Type B pancreatic cell (in vitro differentiated cells): ENCODE results near the gene TMEM18. TPM values are rescaled to one million over a fixed set of nuclear protein-coding genes. Genes with fewer than 3 reads are reported as not detected.

ENCODE experiments used
- DNase-seq: peaks from one replicate; pipeline ENCODE4 v3.0.0; 2021; ENCODE audit warnings: mixed read lengths; ENCODE audit not compliant: unreplicated experiment; ENCODE audit errors: extremely low spot score
- H3K27ac Mint-ChIP-seq: 2 replicates; pipeline ENCODE4 v1.8.0; 2021; ENCODE audit warnings: mild to moderate bottlenecking, mixed read lengths
- H3K27me3 Mint-ChIP-seq: 2 replicates; pipeline ENCODE4 v1.8.0; 2021; ENCODE audit warnings: mixed read lengths
- H3K36me3 Mint-ChIP-seq: 2 replicates; pipeline ENCODE4 v1.8.0; 2021; ENCODE audit warnings: mixed read lengths
- H3K4me1 Mint-ChIP-seq: one replicate; pipeline ENCODE4 v1.8.0; 2021; ENCODE audit warnings: mixed read lengths; ENCODE audit not compliant: unreplicated experiment
- H3K4me3 Mint-ChIP-seq: 2 replicates; pipeline ENCODE4 v1.8.0; 2021; ENCODE audit warnings: mild to moderate bottlenecking, mixed read lengths
- H3K9me3 Mint-ChIP-seq: 2 replicates; pipeline ENCODE4 v1.8.0; 2021; ENCODE audit warnings: mixed read lengths
- total RNA-seq: library from RNA; stranded (reverse); gene quantifications from 2 replicates; pipeline ENCODE4 v1.2.1, GENCODE V29; 2021; ENCODE audit warnings: low replicate concordance
- TF ChIP-seq, protein P1 (sequence below): fragments of 200-600 bp; sonication (generic); conservative IDR thresholded peaks from 2 replicates; pipeline ENCODE4 v1.5.0; 2021; ENCODE audit warnings: antibody characterized with exemption, mild to moderate bottlenecking

TMEM18 gene
- total RNA-seq, 1 donor from 2014 or later, result 27.4 TPM

DNA sequence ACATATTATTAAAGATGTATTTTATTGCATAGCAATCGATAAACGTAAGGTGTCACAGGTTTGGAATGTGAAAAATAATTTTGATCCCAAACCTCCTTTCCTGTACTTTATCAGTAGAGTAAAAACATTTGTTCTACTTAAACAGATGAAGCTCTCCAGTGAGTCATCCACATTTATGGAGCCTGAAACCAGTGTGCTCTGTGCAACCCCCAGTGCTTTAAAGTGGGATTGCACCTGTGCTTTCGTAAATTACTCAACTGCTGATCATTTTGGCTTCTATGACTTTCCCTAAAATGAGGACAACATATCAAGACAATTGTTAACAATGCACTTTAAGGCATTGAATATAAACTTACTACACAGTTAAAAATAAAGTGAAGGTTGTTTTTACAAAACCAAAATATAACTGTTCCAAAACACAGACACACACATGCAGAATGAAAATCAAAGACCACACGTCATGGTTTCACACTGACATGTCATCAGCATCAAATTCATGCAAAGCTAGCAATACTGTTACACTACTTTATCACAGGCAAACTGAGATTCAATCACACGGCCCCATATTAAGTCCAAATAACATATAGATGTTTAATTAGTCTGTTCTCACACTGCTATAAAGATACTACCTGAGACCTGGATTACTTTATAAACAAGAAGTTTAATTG, 9.7 kb downstream of the TMEM18 start:
- Mint-ChIP-seq H3K27ac (no peak overlapping the region), H3K36me3 (peaks cover 42% of the 10 kb centered on the region), H3K4me3 (no peak overlapping the region), H3K4me1 (no peaks in the 10 kb centered on the region), H3K27me3 (peaks cover 3% of the 10 kb centered on the region), H3K9me3 (no peaks in the 10 kb centered on the region)
- DNase-seq, result peak; percentile 13
- TF ChIP-seq, protein P1, sequence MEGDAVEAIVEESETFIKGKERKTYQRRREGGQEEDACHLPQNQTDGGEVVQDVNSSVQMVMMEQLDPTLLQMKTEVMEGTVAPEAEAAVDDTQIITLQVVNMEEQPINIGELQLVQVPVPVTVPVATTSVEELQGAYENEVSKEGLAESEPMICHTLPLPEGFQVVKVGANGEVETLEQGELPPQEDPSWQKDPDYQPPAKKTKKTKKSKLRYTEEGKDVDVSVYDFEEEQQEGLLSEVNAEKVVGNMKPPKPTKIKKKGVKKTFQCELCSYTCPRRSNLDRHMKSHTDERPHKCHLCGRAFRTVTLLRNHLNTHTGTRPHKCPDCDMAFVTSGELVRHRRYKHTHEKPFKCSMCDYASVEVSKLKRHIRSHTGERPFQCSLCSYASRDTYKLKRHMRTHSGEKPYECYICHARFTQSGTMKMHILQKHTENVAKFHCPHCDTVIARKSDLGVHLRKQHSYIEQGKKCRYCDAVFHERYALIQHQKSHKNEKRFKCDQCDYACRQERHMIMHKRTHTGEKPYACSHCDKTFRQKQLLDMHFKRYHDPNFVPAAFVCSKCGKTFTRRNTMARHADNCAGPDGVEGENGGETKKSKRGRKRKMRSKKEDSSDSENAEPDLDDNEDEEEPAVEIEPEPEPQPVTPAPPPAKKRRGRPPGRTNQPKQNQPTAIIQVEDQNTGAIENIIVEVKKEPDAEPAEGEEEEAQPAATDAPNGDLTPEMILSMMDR, result peak; percentile 69

DNA sequence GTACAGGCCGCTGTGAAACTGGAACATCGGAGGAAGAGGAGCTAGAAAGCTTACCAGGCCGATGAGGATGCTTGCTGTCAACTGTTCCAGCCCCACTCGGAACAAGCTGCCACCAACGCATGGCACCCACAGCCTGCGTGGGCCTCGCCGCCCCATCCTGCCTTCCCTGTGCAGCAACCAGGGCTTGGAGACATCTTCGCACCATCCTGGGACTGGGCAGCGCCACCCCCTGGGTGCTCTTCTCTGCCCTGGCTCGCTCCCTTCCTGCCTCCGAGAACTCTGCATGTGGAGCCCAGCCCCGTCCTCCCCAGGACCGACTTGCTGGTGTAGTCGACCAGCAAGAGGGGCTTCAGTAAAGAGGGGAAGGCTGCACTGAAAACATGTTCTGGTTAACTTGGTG, 10.8 kb downstream of the TMEM18 start:
- H3K9me3 Mint-ChIP-seq, result no peaks in the 10 kb centered on the region
- TF ChIP-seq, protein P1, result no peak
- DNase-seq, result peak; percentile 52
- H3K4me3 Mint-ChIP-seq, result no peak overlapping the region
- peaks cover 8% of the 10 kb centered on the region for H3K27me3 Mint-ChIP-seq
- H3K4me1 Mint-ChIP-seq, result no peaks in the 10 kb centered on the region
- peaks cover 42% of the 10 kb centered on the region for H3K36me3 Mint-ChIP-seq
- H3K27ac Mint-ChIP-seq, result no peak overlapping the region

DNA sequence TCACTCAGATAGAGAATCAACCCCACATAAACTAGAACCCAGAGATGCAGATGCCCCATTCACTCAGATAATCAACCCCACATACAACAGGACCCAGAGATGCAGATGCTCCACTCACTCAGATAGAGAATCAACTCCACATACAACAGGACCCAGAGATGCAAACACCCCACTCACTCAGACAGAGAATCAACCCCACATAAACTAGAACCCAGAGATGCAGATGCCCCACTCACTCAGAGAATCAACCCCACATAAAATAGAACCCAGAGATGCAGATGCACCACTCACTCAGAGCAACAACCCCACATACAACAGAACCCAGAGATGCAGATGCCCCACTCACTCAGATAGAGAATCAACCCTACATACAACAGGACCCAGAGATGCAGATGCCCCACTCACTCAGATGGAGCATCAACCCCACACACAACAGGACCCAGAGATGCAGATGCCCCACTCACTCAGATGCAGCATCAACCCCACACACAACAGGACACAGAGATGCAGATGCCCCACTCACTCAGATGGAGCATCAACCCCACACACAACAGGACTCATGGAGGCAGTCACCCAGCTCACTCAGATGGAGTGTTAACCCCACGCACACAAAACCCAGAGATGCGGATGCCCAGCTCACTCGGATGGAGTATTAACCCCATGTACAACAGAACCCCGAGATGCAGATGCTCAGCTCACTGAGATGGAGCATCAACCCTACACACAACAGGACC, 11.7 kb downstream of the TMEM18 start:
- DNase-seq, result no peak
- Mint-ChIP-seq H3K36me3 (peaks cover 42% of the 10 kb centered on the region), H3K9me3 (no peaks in the 10 kb centered on the region), H3K4me1 (no peaks in the 10 kb centered on the region), H3K27me3 (peaks cover 12% of the 10 kb centered on the region), H3K4me3 (no peak overlapping the region), H3K27ac (no peak overlapping the region)
- TF ChIP-seq, protein P1, result no peak

DNA sequence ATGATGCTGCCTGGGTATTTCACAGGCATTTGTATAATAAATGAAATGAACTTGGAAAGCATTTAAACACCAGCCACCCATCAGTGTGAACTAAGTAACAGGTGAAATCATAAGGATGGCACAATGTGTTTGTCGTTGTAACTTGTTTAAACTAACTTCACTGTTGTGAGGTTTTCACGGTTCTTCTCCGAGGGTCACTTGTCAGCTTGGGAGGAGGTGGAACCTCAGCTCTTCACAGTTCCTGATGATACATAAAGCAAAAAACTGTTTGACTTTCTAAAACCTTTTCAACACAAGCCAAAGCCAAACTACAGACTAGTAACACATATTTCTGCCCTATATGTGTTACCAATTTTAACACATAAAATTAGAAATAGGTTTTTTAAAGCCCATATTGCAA, 13.1 kb downstream of the TMEM18 start:
- H3K36me3 Mint-ChIP-seq, result peaks cover 33% of the 10 kb centered on the region

DNA sequence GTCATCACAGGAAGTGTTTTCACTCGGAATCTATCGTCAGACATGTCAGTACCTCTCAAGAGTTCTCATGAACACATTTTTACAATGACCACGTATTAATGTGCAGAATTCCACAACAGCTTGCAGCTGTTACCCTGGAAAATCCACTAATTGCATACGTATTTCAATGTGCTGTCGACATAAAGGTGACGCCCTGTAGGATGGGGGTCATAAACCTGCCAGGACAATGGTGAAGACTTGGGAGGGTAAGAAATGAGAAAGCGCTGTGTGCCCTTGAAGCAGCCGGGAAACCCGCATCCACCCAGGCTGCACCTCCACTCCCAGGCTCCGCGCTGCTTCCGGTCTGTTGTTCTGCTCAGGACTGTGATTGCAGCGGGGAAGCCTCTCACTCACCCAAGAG, 14.0 kb downstream of the TMEM18 start:
- no peak for DNase-seq
- H3K36me3 Mint-ChIP-seq, result peaks cover 29% of the 10 kb centered on the region
- TF ChIP-seq, protein P1, result no peak
- H3K27ac Mint-ChIP-seq, result no peak overlapping the region
- no peak overlapping the region for H3K4me3 Mint-ChIP-seq
- H3K4me1 Mint-ChIP-seq, result no peaks in the 10 kb centered on the region
- H3K9me3 Mint-ChIP-seq, result no peaks in the 10 kb centered on the region
- peaks cover 27% of the 10 kb centered on the region for H3K27me3 Mint-ChIP-seq

More for the DNA sequence above, 13.1 kb downstream of the TMEM18 start:
- H3K4me1 Mint-ChIP-seq, result no peaks in the 10 kb centered on the region
- no peak overlapping the region for H3K4me3 Mint-ChIP-seq
- H3K9me3 Mint-ChIP-seq, result no peaks in the 10 kb centered on the region
- DNase-seq, result no peak
- no peak overlapping the region for H3K27ac Mint-ChIP-seq
- peaks cover 25% of the 10 kb centered on the region for H3K27me3 Mint-ChIP-seq
- TF ChIP-seq, protein P1, result no peak
